Glutamatergic neuron (in vitro differentiated cells): Measurements from ENCODE around the gene MTM1. TPM values are rescaled to one million over a fixed set of nuclear protein-coding genes. Genes with fewer than 3 reads are reported as not detected.

ENCODE experiments used
- DNase-seq: peaks from one replicate; pipeline ENCODE4 v3.0.0; 2022
- H3K27ac Mint-ChIP-seq: one replicate; pipeline ENCODE4 v1.8.0; 2020; ENCODE audit warnings: mild to moderate bottlenecking, mixed read lengths, inconsistent platforms; ENCODE audit not compliant: unreplicated experiment
- H3K27me3 Mint-ChIP-seq: one replicate; pipeline ENCODE4 v1.8.0; 2020; ENCODE audit warnings: mild to moderate bottlenecking, moderate library complexity, mixed read lengths, inconsistent platforms; ENCODE audit not compliant: unreplicated experiment
- H3K36me3 Mint-ChIP-seq: one replicate; pipeline ENCODE4 v1.8.0; 2020; ENCODE audit warnings: mild to moderate bottlenecking, mixed read lengths, inconsistent platforms; ENCODE audit not compliant: unreplicated experiment
- H3K4me1 Mint-ChIP-seq: one replicate; pipeline ENCODE4 v1.8.0; 2020; ENCODE audit warnings: mild to moderate bottlenecking, low read depth, mixed read lengths, inconsistent platforms; ENCODE audit not compliant: unreplicated experiment
- H3K4me3 Mint-ChIP-seq: one replicate; pipeline ENCODE4 v1.8.0; 2020; ENCODE audit warnings: mild to moderate bottlenecking, mixed read lengths, inconsistent platforms; ENCODE audit not compliant: unreplicated experiment
- H3K9me3 Mint-ChIP-seq: one replicate; pipeline ENCODE4 v1.8.0; 2020; ENCODE audit warnings: mild to moderate bottlenecking, moderate library complexity, mixed read lengths, inconsistent platforms; ENCODE audit not compliant: unreplicated experiment
- CTCF ChIP-seq: fragments of 200-600 bp; sonication (generic); IDR thresholded peaks from one replicate; pipeline ENCODE4 v1.5.0; 2021; ENCODE audit not compliant: partially characterized antibody, unreplicated experiment
- total RNA-seq: library from RNA; stranded (reverse); fragmentation: NEBNext Ultra II Directional; extraction: Animal tissue kit (Norgen Biotek cat#: 25700); gene quantifications from one replicate; pipeline ENCODE4 v1.2.1, GENCODE V29; 2021; ENCODE audit not compliant: unreplicated experiment

MTM1 gene
- total RNA-seq, 1 donor from 2014 or later: 7.4 TPM

DNA sequence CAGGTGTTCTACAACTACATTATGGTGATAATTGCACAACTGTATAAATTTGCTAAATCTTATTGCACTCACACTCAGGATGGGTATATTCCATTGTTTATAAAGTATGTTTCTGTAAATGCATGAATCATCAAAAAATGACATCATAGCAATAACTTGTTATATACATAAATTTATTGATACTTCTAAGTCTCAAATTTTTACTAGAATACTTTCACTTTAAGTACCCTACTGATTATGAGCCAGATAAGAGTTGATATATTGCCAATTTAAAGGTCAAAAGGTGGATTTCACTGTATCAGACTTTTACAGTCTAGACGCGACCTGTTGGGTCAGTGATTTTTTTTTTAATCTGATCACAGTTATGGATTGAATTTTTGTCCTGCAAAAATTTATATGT, 87.4 kb downstream of the MTM1 start:
- no peak for TF ChIP-seq CTCF
- Mint-ChIP-seq H3K27me3 (peaks cover 1% of the 10 kb centered on the region), H3K27ac (no peak overlapping the region), H3K9me3 (peaks cover 1% of the 10 kb centered on the region), H3K36me3 (no peaks in the 10 kb centered on the region), H3K4me3 (no peak overlapping the region), H3K4me1 (no peaks in the 10 kb centered on the region)
- DNase-seq: no peak

DNA sequence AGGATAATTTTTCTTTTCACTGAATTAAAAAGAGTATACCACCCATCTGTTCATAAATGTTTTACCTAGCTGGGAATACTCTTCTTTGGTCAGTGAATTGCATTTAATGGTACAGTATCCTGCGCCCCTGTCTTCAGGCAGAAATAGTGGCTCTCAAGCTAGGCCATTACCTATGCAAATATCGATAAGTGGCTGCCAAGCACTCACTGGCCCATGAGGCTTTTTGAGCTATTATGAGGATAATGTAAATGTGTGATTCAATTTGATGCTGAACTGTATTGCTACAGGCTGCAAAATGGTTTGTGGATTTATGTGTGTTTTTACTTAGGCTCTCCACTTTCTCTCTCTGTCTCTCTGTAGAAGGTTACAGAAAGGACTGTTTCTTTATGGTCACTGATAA, 94.7 kb downstream of the MTM1 start:
- Mint-ChIP-seq H3K4me3 (no peak overlapping the region), H3K4me1 (no peaks in the 10 kb centered on the region), H3K9me3 (peaks cover 2% of the 10 kb centered on the region), H3K27me3 (peaks cover 1% of the 10 kb centered on the region), H3K27ac (no peak overlapping the region), H3K36me3 (peaks cover 6% of the 10 kb centered on the region)
- DNase-seq: no peak
- TF ChIP-seq CTCF: no peak

DNA sequence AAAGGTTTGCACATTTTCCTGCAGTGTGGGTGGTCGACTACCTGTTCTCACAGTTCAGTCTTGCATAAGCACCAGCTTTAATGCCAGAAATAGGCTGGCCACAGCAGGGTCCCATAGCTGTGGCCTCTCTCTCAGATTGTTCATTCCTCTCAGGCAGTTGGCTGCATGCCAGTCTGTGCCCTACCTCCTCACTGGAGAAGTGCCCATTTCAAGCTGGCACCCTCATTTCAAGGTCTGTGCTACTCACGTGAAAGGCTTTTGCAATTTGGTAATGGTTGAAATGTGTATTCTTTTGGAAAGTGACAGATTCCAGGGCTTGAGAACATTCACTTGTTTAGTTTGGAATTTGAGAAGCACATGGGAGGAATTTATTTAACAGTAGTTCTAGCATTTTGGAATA, 95.9 kb downstream of the MTM1 start:
- Mint-ChIP-seq H3K4me3 (no peak overlapping the region), H3K36me3 (peaks cover 6% of the 10 kb centered on the region), H3K27me3 (peaks cover 1% of the 10 kb centered on the region), H3K4me1 (no peaks in the 10 kb centered on the region), H3K9me3 (peaks cover 2% of the 10 kb centered on the region), H3K27ac (no peak overlapping the region)
- no peak for TF ChIP-seq CTCF
- DNase-seq: no peak

GRCh38 chrX:150676221-150676620, 107.8 kb downstream of the MTM1 start:
- Mint-ChIP-seq H3K9me3 (no peaks in the 10 kb centered on the region), H3K4me3 (no peak overlapping the region), H3K36me3 (no peaks in the 10 kb centered on the region), H3K27ac (no peak overlapping the region), H3K4me1 (peaks cover 2% of the 10 kb centered on the region), H3K27me3 (peaks cover 1% of the 10 kb centered on the region)
- TF ChIP-seq CTCF: no peak
- DNase-seq: no peak

GRCh38 chrX:150680974-150681373, 112.6 kb downstream of the MTM1 start:
- no peak overlapping the region for H3K27ac Mint-ChIP-seq
- no peak for DNase-seq
- peaks cover 3% of the 10 kb centered on the region for H3K4me1 Mint-ChIP-seq
- no peak for TF ChIP-seq CTCF
- no peak overlapping the region for H3K4me3 Mint-ChIP-seq
- peaks cover 1% of the 10 kb centered on the region for H3K27me3 Mint-ChIP-seq
- peaks cover 5% of the 10 kb centered on the region for H3K9me3 Mint-ChIP-seq
- H3K36me3 Mint-ChIP-seq: no peaks in the 10 kb centered on the region
